WTC11 (cell line): ENCODE data around the gene KDM4B. TPM values are rescaled to one million over a fixed set of nuclear protein-coding genes. Genes with fewer than 3 reads are reported as not detected.
A peak's percentile ranks its signal among the peaks of the same experiment; 100 is the strongest.

ENCODE experiments used
- ATAC-seq: fragments of 200-7000 bp; cut with Tn5 transposase; 2 replicates; pipeline ENCODE4 v1.10.0; 2021; ENCODE audit warnings: mild to moderate bottlenecking, moderate library complexity
- CTCF ChIA-PET: fragments of 300-600 bp; sonication (Branson Sonifier 250); formaldehyde crosslinking; loops from one replicate; lab custom pipeline; 2021; ENCODE audit warnings: antibody characterized with exemption; lab: Charles Lee
- POLR2A ChIA-PET: fragments of 350-600 bp; sonication (Branson Sonifier 250); formaldehyde crosslinking; loops from one replicate; lab custom pipeline; 2021; ENCODE audit warnings: antibody characterized with exemption; lab: Charles Lee
- DNase-seq: peaks from one replicate; pipeline ENCODE4 v3.0.0; 2021; ENCODE audit warnings: low spot score
- H3K27ac Mint-ChIP-seq: 2 replicates; pipeline ENCODE4 v1.8.0; 2021; ENCODE audit warnings: mixed read lengths
- H3K27me3 Mint-ChIP-seq: 2 replicates; pipeline ENCODE4 v1.8.0; 2021; ENCODE audit warnings: low read depth, mild to moderate bottlenecking, moderate library complexity, mixed read lengths
- H3K36me3 Mint-ChIP-seq: 2 replicates; pipeline ENCODE4 v1.8.0; 2021; ENCODE audit warnings: mixed read lengths
- H3K4me1 Mint-ChIP-seq: 2 replicates; pipeline ENCODE4 v1.8.0; 2022; ENCODE audit warnings: mixed read lengths
- H3K4me3 Mint-ChIP-seq: 2 replicates; pipeline ENCODE4 v1.8.0; 2021; ENCODE audit warnings: mild to moderate bottlenecking, moderate library complexity, mixed read lengths
- H3K9me3 Mint-ChIP-seq: 2 replicates; pipeline ENCODE4 v1.8.0; 2021; ENCODE audit warnings: mixed read lengths
- AR ChIP-seq: fragments of 250-450 bp; sonication (Bioruptor Pico); IDR thresholded peaks from 2 replicates; pipeline ENCODE4 v1.9.0; 2021; ENCODE audit warnings: mild to moderate bottlenecking
- ATF1 ChIP-seq: sonication (generic); formaldehyde crosslinking; IDR thresholded peaks from 2 replicates; pipeline ENCODE4 v1.8.1; 2023; ENCODE audit warnings: mild to moderate bottlenecking, moderate library complexity, missing genetic modification reagents
- ELF4 ChIP-seq: sonication (generic); formaldehyde crosslinking; IDR thresholded peaks from 2 replicates; pipeline ENCODE4 v1.8.1; 2022; ENCODE audit warnings: low read depth, mild to moderate bottlenecking, moderate library complexity, missing genetic modification reagents
- ERG ChIP-seq: fragments of 250-450 bp; sonication (Bioruptor Pico); IDR thresholded peaks from 2 replicates; pipeline ENCODE4 v1.8.0; 2021; ENCODE audit warnings: mild to moderate bottlenecking
- FOXK1 ChIP-seq: sonication (generic); formaldehyde crosslinking; IDR thresholded peaks from 2 replicates; pipeline ENCODE4 v1.8.0; 2022; ENCODE audit warnings: mild to moderate bottlenecking, moderate library complexity, missing genetic modification reagents
- HMGA2 ChIP-seq: fragments of 250-450 bp; sonication (Bioruptor Pico); IDR thresholded peaks from 2 replicates; pipeline ENCODE4 v1.4.0; 2021; ENCODE audit warnings: mild to moderate bottlenecking, moderate library complexity
- JAZF1 ChIP-seq: fragments of 250-450 bp; sonication (Bioruptor Pico); IDR thresholded peaks from 2 replicates; pipeline ENCODE4 v1.9.0; 2021; ENCODE audit warnings: moderate library complexity, mild to moderate bottlenecking, inconsistent platforms
- NFYB ChIP-seq: sonication (generic); formaldehyde crosslinking; conservative IDR thresholded peaks from 2 replicates; pipeline ENCODE4 v1.8.0; 2022; ENCODE audit warnings: low read depth, missing genetic modification reagents
- NR2C2 ChIP-seq: sonication (generic); formaldehyde crosslinking; IDR thresholded peaks from 2 replicates; pipeline ENCODE4 v1.8.0; 2022; ENCODE audit warnings: mild to moderate bottlenecking, missing genetic modification reagents
- RELA ChIP-seq: sonication (generic); formaldehyde crosslinking; IDR thresholded peaks from 2 replicates; pipeline ENCODE4 v1.8.1; 2022; ENCODE audit warnings: missing genetic modification reagents, mild to moderate bottlenecking, borderline replicate concordance
- SMAD3 ChIP-seq: sonication (generic); formaldehyde crosslinking; IDR thresholded peaks from 2 replicates; pipeline ENCODE4 v1.8.0; 2022; ENCODE audit warnings: missing genetic modification reagents, mild to moderate bottlenecking, borderline replicate concordance
- SOX15 ChIP-seq: fragments of 250-450 bp; sonication (Bioruptor Pico); IDR thresholded peaks from 2 replicates; pipeline ENCODE4 v1.9.0; 2021; ENCODE audit warnings: mild to moderate bottlenecking
- SP1 ChIP-seq: sonication (generic); formaldehyde crosslinking; conservative IDR thresholded peaks from 2 replicates; pipeline ENCODE4 v1.8.1; 2022; ENCODE audit warnings: missing genetic modification reagents
- ZMAT4 ChIP-seq: fragments of 250-450 bp; sonication (Bioruptor Pico); IDR thresholded peaks from 2 replicates; pipeline ENCODE4 v1.9.0; 2021; ENCODE audit warnings: mild to moderate bottlenecking
- ZNF138 ChIP-seq: sonication (generic); formaldehyde crosslinking; conservative IDR thresholded peaks from 2 replicates; pipeline ENCODE4 v1.8.1; 2022; ENCODE audit warnings: mild to moderate bottlenecking, moderate library complexity, missing genetic modification reagents
- ZNF281 ChIP-seq: sonication (generic); formaldehyde crosslinking; IDR thresholded peaks from 2 replicates; pipeline ENCODE4 v1.8.0; 2023; ENCODE audit warnings: mild to moderate bottlenecking, missing genetic modification reagents
- total RNA-seq: library from RNA; stranded (reverse); gene quantifications from 3 replicates; pipeline ENCODE4 v1.2.3, GENCODE V29; 2021
- TF ChIP-seq, protein P1 (sequence below): sonication (generic); formaldehyde crosslinking; IDR thresholded peaks from 2 replicates; pipeline ENCODE4 v1.8.1; 2022; ENCODE audit warnings: missing genetic modification reagents, borderline replicate concordance
- TF ChIP-seq, protein P2 (sequence below): sonication (generic); formaldehyde crosslinking; IDR thresholded peaks from 2 replicates; pipeline ENCODE4 v1.8.1; 2023; ENCODE audit warnings: mild to moderate bottlenecking, missing genetic modification reagents, moderate library complexity
- TF ChIP-seq, protein P3 (sequence below): sonication (generic); formaldehyde crosslinking; IDR thresholded peaks from 2 replicates; pipeline ENCODE4 v1.8.0; 2023; ENCODE audit warnings: missing genetic modification reagents

The KDM4B gene
- total RNA-seq, 1 experiment from 2014 or later: 43.2 TPM

DNA sequence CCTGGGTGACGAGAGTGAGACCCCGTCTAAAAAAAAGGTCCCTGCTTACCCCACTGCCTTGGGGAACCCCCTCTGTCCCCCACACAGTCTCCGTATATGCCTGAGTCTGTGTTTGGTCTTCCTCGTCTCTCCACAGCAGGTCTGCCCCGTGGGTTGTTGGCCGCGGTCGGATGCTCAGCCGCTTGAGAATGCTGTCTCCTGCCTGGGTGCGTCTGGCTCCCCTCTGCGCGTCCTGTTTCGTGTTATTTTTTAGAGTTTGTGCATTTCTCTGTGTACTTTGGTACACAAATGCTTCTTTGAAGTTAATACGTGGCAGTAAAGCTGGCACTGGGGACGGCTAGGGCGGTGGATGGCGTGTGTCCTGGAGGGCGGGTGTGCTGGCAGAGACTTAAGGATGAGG, 34.9 kb downstream of the KDM4B start:
- peak overlapping the region; percentile 91 for H3K27ac Mint-ChIP-seq
- H3K9me3 Mint-ChIP-seq: peaks cover 13% of the 10 kb centered on the region
- POLR2A ChIA-PET: no interaction called here
- H3K27me3 Mint-ChIP-seq: no peaks in the 10 kb centered on the region
- TF ChIP-seq NFYB (CRISPR knock-in tag): no peak
- no peak for TF ChIP-seq SP1 (CRISPR knock-in tag)
- TF ChIP-seq, protein P1, sequence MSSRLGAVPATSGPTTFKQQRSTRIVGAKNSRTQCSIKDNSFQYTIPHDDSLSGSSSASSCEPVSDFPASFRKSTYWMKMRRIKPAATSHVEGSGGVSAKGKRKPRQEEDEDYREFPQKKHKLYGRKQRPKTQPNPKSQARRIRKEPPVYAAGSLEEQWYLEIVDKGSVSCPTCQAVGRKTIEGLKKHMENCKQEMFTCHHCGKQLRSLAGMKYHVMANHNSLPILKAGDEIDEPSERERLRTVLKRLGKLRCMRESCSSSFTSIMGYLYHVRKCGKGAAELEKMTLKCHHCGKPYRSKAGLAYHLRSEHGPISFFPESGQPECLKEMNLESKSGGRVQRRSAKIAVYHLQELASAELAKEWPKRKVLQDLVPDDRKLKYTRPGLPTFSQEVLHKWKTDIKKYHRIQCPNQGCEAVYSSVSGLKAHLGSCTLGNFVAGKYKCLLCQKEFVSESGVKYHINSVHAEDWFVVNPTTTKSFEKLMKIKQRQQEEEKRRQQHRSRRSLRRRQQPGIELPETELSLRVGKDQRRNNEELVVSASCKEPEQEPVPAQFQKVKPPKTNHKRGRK (CRISPR knock-in tag): no peak
- no peak for TF ChIP-seq ATF1 (CRISPR knock-in tag)
- no peak for TF ChIP-seq HMGA2 (CRISPR knock-in tag)
- no peak for TF ChIP-seq ZNF281 (CRISPR knock-in tag)
- no peak for TF ChIP-seq JAZF1 (CRISPR knock-in tag)
- no peak for TF ChIP-seq SOX15
- TF ChIP-seq NR2C2: no peak
- no peak for TF ChIP-seq ZMAT4 (CRISPR knock-in tag)
- TF ChIP-seq, all 79 proteins: peak for 0
- DNase-seq (no peak), ATAC-seq (no peak)
- H3K4me3 Mint-ChIP-seq: no peak overlapping the region
- peaks cover 3% of the 10 kb centered on the region; the same call in 1 of the 2 replicates for H3K4me1 Mint-ChIP-seq
- CTCF ChIA-PET: interaction anchor here (0.7 to 5.1 kb wide), 4 partner anchors 22 to 212 kb away, joined by 3 to 49 read pairs (median 8); partner anchors contain the start of genes FEM1A and KDM4B
- H3K36me3 Mint-ChIP-seq: peaks cover 12% of the 10 kb centered on the region

- Mint-ChIP-seq H3K9me3 (peaks cover 13% of the 10 kb centered on the region), H3K4me1 (peaks cover 3% of the 10 kb centered on the region; the same call in 1 of the 2 replicates), H3K4me3 (no peak overlapping the region), H3K36me3 (peaks cover 12% of the 10 kb centered on the region), H3K27ac (no peak overlapping the region), H3K27me3 (no peaks in the 10 kb centered on the region)
- ATAC-seq (no peak), DNase-seq (no peak)
- no peak for TF ChIP-seq ZNF138 (CRISPR knock-in tag)
- TF ChIP-seq ELF4: no peak
- TF ChIP-seq SMAD3 (CRISPR knock-in tag): no peak
- TF ChIP-seq FOXK1 (CRISPR knock-in tag): no peak
- TF ChIP-seq, protein P2, sequence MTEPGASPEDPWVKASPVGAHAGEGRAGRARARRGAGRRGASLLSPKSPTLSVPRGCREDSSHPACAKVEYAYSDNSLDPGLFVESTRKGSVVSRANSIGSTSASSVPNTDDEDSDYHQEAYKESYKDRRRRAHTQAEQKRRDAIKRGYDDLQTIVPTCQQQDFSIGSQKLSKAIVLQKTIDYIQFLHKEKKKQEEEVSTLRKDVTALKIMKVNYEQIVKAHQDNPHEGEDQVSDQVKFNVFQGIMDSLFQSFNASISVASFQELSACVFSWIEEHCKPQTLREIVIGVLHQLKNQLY: no peak
- TF ChIP-seq, protein P3, sequence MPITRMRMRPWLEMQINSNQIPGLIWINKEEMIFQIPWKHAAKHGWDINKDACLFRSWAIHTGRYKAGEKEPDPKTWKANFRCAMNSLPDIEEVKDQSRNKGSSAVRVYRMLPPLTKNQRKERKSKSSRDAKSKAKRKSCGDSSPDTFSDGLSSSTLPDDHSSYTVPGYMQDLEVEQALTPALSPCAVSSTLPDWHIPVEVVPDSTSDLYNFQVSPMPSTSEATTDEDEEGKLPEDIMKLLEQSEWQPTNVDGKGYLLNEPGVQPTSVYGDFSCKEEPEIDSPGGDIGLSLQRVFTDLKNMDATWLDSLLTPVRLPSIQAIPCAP (CRISPR knock-in tag): no peak
- no peak for TF ChIP-seq AR (CRISPR knock-in tag)
- no peak for TF ChIP-seq NFYB (CRISPR knock-in tag)
- no peak for TF ChIP-seq ERG
- no peak for TF ChIP-seq RELA (CRISPR knock-in tag)
- ChIA-PET POLR2A (no interaction called here), CTCF (interaction anchor here (0.7 to 5.1 kb wide), 3 partner anchors 21 to 34 kb away, joined by 3 to 49 read pairs (median 12); no protein-coding TSS in a partner anchor)
Observed at GRCh38 chr19:5005096-5005495, 36.2 kb downstream of the KDM4B start.
